Measurements from ENCODE around the gene HOTAIR. TPM values are rescaled to one million over a fixed set of nuclear protein-coding genes. Genes with fewer than 3 reads are reported as not detected.

The HOTAIR gene
- total RNA-seq, 1 experiment from 2014 or later, result 5.5 TPM

DNA sequence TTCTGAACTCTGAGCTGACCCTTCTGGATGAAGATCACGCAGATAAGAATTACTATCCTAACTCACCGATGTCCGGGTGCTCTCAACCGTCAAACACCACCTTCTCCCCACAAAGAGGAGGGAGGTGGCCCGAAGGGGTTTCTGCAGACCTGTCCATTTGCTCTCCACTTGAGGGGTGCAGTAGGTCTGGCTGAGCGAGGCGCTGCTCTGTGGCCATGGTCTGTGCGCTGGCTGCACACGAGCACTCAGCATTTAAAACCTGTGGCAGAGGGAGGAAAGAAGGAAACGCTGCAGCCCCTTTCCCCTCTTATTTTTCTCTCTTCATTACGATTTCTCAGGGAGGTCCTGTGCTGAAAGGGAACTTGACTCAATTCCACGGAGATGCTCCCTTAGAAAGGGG lies 37.7 kb downstream of the HOTAIR start:
- TF ChIP-seq, protein P1, sequence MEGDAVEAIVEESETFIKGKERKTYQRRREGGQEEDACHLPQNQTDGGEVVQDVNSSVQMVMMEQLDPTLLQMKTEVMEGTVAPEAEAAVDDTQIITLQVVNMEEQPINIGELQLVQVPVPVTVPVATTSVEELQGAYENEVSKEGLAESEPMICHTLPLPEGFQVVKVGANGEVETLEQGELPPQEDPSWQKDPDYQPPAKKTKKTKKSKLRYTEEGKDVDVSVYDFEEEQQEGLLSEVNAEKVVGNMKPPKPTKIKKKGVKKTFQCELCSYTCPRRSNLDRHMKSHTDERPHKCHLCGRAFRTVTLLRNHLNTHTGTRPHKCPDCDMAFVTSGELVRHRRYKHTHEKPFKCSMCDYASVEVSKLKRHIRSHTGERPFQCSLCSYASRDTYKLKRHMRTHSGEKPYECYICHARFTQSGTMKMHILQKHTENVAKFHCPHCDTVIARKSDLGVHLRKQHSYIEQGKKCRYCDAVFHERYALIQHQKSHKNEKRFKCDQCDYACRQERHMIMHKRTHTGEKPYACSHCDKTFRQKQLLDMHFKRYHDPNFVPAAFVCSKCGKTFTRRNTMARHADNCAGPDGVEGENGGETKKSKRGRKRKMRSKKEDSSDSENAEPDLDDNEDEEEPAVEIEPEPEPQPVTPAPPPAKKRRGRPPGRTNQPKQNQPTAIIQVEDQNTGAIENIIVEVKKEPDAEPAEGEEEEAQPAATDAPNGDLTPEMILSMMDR (conservative IDR thresholded peaks at IDR 0.05; ENCODE audit: low read depth, low read length), result no peak
- no peak for TF ChIP-seq EZH2 (IDR thresholded peaks at IDR 0.05; ENCODE audit: borderline replicate concordance, low read depth, low read length, poor library complexity, severe bottlenecking)
- no peak for DNase-seq (ENCODE audit: low spot score)
- Histone ChIP-seq H3K27ac (ENCODE audit: low read depth, low read length, poor library complexity, severe bottlenecking) (no peak overlapping the region), H3K36me3 (ENCODE audit: insufficient read depth, low read length, poor library complexity, severe bottlenecking) (no peaks in the 10 kb centered on the region), H3K9me3 (ENCODE audit: low read depth, low read length, poor library complexity, severe bottlenecking) (no peaks in the 10 kb centered on the region), H3K4me1 (ENCODE audit: insufficient read depth, low read length, poor library complexity, severe bottlenecking) (peaks cover 13% of the 10 kb centered on the region), H3K4me3 (ENCODE audit: low read depth, low read length, poor library complexity, severe bottlenecking) (no peak overlapping the region), H3K27me3 (replicated peaks; ENCODE audit: insufficient read depth, low read depth, low read length, poor library complexity) (peaks cover 2% of the 10 kb centered on the region)
- intact Hi-C loops (cut with micrococcal nuclease; ENCODE audit: unreplicated experiment), result loop anchor here (5.0 kb wide), 1 partner anchor 155 kb away; no protein-coding TSS in a partner anchor
- POLR2A ChIA-PET (ENCODE audit: low non-redundant PET), result no interaction called here
- no TSS peak for BruUV-seq (replicated peaks)
- CTCF ChIA-PET, result no interaction called here

DNA sequence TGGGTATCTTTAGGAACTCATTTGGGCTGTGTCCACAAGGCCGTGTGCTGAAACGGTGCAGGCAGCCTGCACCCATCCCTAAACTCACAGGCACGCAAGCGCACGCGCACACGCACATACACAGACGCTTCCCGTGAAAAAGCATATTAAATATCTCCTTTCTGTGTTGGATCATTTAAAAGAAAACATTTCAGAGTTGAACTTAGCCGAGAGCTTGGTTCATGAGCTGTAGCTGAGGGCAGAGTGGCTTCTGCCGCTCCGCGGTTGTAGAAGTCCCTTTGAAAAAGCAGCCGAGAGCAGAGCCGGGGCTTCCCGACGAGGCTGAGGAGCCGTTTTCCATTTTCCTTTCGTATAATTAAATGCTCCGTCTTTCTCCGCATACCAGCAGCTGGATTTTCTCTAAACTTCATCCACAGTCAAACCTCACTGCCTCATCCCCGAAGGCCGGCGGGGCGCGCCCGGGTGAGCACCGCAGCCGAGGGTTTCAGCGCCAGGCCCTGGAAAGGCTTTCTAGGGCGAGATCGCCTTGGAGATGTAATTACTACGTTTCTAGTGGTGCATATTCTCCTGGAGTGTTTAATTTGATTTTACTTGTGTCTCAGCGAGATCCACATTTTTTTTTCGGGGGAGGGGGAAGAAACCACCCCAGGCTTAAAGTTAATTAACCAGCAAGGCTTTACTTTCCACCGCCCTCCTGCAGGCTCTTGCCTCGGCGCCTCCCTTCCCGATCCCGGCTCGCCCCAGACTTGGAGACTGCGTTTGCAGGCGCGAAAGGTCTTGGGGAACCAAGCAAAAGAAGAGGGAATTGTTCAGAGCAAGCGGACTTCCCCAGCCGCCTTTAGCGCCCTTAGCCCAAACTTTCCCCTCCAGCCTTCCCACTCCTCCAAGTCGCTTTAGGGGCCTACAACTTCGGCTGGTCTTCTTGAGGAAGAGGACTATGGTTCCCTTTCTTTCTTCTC lies 39.1 kb downstream of the HOTAIR start:
- POLR2A ChIA-PET (ENCODE audit: low non-redundant PET), result no interaction called here
- Histone ChIP-seq H3K4me1 (ENCODE audit: insufficient read depth, low read length, poor library complexity, severe bottlenecking) (peaks cover 12% of the 10 kb centered on the region), H3K36me3 (ENCODE audit: insufficient read depth, low read length, poor library complexity, severe bottlenecking) (no peaks in the 10 kb centered on the region), H3K4me3 (ENCODE audit: low read depth, low read length, poor library complexity, severe bottlenecking) (no peak overlapping the region), H3K9me3 (ENCODE audit: low read depth, low read length, poor library complexity, severe bottlenecking) (no peaks in the 10 kb centered on the region), H3K27ac (ENCODE audit: low read depth, low read length, poor library complexity, severe bottlenecking) (no peak overlapping the region), H3K27me3 (replicated peaks; ENCODE audit: insufficient read depth, low read depth, low read length, poor library complexity) (peaks cover 17% of the 10 kb centered on the region)
- no peak for DNase-seq (ENCODE audit: low spot score)
- CTCF ChIA-PET, result interaction anchor here (0.6 kb wide), 1 partner anchor 92 kb away, joined by 3 read pairs; no protein-coding TSS in a partner anchor
- intact Hi-C loops (cut with micrococcal nuclease; ENCODE audit: unreplicated experiment), result loop anchor here (5.0 kb wide), 1 partner anchor 153 kb away; no protein-coding TSS in a partner anchor
- no peak for TF ChIP-seq EZH2 (IDR thresholded peaks at IDR 0.05; ENCODE audit: borderline replicate concordance, low read depth, low read length, poor library complexity, severe bottlenecking)
- TF ChIP-seq, protein P1 (conservative IDR thresholded peaks at IDR 0.05; ENCODE audit: low read depth, low read length), result no peak
- no TSS peak for BruUV-seq (replicated peaks)

DNA sequence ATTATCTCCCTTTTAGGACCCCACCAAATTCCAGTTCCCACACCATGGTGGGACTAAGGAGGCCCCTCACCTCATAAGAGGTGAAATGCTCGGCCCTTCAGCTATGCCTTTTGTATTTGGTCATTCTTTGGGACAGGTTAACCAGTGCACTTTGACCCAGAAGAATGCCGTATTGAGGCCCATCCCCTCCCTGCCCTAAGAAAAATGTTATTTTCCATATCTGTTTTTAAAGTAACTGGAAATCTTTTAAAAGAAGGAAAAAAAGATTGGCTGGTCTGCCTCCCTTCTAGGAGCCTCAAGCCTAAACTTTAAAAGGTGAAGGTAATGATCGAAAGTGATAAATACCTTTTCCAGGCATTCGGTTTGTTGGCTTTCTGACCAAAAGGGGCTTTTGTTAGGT lies 41.8 kb downstream of the HOTAIR start:
- no peaks in the 10 kb centered on the region for H3K36me3 ChIP-seq (ENCODE audit: insufficient read depth, low read length, poor library complexity, severe bottlenecking)
- no TSS peak for BruUV-seq (replicated peaks)
- DNase-seq (ENCODE audit: low spot score), result no peak
- no peaks in the 10 kb centered on the region for H3K9me3 ChIP-seq (ENCODE audit: low read depth, low read length, poor library complexity, severe bottlenecking)
- TF ChIP-seq EZH2 (IDR thresholded peaks at IDR 0.05; ENCODE audit: borderline replicate concordance, low read depth, low read length, poor library complexity, severe bottlenecking), result no peak
- TF ChIP-seq, protein P1 (conservative IDR thresholded peaks at IDR 0.05; ENCODE audit: low read depth, low read length), result no peak
- peaks cover 44% of the 10 kb centered on the region for H3K27me3 ChIP-seq (replicated peaks; ENCODE audit: insufficient read depth, low read depth, low read length, poor library complexity)
- H3K27ac ChIP-seq (ENCODE audit: low read depth, low read length, poor library complexity, severe bottlenecking), result no peak overlapping the region
- ChIA-PET CTCF (no interaction called here), POLR2A (ENCODE audit: low non-redundant PET) (no interaction called here)
- no peak overlapping the region for H3K4me3 ChIP-seq (ENCODE audit: low read depth, low read length, poor library complexity, severe bottlenecking)
- H3K4me1 ChIP-seq (ENCODE audit: insufficient read depth, low read length, poor library complexity, severe bottlenecking), result peaks cover 15% of the 10 kb centered on the region
- intact Hi-C loops (cut with micrococcal nuclease; ENCODE audit: unreplicated experiment), result no loop called here
